NOMO-1 (cell line): ENCODE measurements around the gene PIN1.
A peak's percentile ranks its signal among the peaks of the same experiment; 100 is the strongest.
"Not testable (repeated sequence)": the region's sequence is repeated elsewhere in the genome, so short reads cannot be mapped to it uniquely, and the experiment has no call there.

Source experiments
- DNase-seq, 2 experiments: peaks; one replicate each; lab custom pipeline; 2025; ENCODE audit not compliant: unreplicated experiment in 2 of 2; lab: John Stamatoyannopoulos, UW

The PIN1 gene

DNA sequence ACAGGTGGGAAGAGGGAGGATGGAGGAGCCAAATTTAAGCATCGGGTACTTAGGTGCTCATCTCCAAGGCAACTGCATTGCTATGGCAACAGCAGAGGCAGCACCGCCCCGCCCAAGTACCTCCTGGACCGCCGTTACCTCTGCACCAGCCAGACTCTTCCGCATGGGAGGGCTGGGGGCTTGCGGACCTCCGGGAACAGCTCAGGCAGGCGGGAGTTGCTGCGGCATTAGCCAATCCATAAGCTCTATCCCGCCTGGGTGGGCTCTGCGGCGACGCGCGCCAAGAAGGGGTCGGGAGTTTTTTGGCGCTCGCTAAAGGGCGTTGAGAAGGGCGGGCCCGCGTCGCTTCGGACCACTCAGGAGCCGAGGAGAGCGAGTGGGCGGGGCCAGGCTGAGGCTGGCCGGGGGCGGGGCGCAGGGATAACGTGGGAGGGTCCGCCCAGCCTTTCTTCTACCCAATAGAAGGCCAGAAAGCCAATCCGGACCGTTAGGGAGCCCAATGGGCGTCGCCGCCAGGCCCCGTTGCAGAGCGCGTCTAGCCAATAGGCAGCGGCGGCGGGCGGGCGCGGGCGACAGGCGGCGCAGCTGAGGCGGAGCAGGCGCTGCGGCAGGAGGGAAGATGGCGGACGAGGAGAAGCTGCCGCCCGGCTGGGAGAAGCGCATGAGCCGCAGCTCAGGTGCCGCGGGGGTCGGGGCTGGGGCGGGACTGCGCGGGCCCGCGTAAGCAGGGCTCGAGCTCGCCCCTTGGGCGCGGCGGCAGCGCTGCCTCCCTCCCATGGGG is at the start of gene PIN1:
Gene PIN1 (plus strand): TSS at position 593 of the 781 bp plus-strand sequence. CDS start 27 bp downstream, at position 620.
- peak; percentile 98 to 99 for DNase-seq

DNA sequence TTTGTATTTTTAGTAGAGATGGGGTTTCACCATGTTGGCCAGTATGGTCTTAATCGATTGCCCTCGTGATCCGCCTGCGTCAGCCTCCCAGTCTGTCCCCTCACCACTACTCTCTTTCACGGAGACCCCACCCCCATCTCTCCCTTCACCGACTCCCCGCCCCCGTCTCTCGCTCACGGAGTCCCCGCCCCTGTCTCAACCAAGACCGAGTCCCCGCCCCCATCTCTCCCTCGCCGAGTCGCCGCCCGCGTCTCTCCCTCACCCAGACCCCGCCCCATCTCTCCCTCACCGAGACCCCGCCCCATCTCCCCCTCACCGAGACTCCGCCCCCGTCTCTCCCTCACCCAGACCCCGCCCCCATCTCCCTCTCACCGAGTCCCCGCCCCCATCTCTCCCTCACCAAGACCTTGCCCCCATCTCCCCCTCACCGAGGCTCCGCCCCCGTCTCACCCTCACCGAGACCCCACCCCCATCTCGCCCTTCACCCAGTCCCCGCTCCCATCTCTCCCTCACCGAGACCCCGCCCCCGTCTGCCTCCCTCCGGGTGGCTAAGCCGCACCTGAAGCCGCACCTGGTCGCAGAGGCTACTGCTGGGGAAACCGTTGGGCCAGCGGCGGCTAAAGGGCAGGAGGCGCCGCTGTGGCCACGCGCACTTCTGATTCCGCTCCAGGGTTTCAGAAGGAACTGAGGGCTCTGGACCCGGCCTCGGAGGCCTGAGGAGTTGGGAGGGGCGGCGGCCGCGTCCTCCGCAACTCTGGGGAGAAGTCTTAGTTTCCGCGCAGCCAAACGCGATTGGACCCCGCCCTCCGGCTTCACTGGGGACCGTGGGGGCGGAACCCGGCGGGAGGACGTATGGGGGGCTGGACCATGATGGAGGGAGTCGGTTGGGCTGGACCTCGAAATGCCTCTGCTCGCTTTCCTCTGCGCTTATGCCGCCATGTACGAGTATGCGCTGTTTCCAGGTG is 49.5 kb upstream of the PIN1 start:
- DNase-seq = peak; percentile 91

DNA sequence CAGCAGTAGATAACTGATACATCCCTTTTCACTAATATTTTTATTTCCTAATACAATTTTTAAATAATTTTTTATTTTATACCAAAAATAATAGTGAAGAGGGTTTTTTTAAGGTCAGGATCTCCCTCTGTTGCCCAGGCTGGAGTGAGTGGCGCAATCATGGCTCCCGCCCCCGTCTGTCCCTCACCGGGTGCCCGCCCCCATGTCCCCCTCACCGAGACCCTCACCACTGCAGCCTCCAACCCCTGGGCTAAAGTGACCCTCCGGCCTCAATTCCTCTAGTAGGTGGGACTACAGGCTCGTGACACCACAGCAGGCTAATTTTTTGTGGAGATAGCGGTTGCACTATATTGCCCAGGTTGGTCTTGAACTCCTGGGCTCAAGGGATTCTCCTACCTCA is 48.8 kb upstream of the PIN1 start:
- DNase-seq = no peak

DNA sequence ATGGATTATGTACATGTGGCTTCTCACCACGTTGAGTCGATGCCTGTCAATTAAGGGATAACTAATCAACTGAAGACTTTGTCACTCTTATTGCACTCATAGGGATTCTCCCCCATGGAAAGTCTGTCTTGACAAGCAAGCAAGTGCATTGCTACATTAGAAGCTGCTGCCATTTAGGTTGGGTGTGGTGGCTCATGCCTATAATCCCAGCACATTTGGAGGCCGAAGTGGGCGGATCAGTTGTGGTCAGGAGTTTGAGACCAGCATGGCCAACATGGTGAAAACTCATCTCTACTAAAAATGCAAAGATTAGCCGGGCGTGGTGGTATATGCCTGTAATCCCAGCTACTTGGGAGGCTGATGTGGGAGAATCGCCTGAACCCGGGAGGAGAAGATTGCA is 48.3 kb upstream of the PIN1 start:
- DNase-seq = no peak

DNA sequence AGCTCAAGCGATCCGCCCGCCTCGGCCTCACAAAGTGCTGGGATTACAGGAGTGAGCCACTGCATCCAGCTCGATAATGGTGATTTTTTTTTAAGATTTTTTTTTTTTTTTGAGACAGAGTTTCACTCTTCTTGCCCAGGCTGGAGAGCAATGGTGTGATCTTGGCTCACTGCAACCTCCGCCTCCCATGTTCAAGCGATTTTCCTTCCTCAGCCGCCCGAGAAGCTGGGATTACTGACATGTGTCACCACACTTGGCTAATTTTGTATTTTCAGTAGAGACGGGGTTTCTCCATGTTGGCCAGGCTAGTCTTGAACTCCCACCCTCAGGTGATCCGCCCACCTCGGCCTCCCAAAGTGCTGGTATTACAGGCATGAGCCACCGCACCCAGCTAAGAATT is 46.5 kb upstream of the PIN1 start:
- not testable (repeated sequence) for DNase-seq

DNA sequence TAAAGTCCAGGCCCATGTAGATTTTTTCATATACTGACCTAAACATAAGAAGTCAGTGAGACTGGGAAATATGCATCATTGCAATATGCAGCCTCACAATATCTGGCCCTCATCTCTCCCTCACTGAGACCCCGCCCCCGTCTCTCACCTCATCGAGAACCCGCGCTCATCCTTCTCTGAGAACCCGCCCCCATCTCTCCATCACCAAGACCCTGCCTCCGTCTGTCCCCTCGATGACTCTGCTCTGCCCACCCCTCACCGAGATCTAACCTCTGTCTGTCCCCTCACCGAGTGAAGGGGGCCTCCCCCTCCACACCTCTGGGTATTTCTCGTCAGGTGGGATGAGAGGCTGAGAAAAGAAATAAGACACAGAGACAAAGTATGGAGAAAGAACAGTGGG is 46.1 kb upstream of the PIN1 start:
- DNase-seq = no peak

DNA sequence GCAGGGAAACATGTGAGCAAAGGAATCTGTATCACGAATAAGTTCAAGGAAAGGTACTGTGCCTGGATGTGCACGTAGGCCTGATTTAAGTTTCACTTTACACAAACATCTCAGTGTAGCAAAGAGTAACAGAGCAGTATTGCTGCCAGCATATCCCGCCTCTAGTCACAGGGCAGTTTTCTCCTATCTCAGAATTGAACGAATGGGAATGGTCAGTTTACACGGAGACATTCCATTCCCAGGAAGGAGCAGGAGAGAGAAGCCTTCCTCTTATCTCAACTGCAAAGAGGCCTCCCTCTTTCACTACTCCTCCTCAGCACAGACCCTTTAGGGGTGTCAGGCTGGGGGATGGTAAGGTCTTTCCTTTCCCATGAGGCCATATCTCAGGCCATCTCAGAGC is 45.5 kb upstream of the PIN1 start:
- not testable (repeated sequence) for DNase-seq

DNA sequence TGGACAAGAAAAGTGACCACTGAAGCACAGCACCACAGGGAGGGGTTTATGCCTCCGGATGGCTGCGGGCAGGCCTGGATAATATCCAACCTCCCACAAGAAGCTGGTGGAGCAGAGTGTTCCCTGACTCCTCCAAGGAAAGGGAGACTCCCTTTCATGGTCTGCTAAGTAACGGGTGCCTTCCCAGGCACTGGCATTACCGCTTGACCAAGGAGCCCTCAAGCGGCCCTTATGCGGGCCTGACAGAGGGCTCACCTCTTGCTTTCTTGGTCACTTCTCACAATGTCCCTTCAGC is 44.1 kb upstream of the PIN1 start:
- not testable (repeated sequence) for DNase-seq

DNA sequence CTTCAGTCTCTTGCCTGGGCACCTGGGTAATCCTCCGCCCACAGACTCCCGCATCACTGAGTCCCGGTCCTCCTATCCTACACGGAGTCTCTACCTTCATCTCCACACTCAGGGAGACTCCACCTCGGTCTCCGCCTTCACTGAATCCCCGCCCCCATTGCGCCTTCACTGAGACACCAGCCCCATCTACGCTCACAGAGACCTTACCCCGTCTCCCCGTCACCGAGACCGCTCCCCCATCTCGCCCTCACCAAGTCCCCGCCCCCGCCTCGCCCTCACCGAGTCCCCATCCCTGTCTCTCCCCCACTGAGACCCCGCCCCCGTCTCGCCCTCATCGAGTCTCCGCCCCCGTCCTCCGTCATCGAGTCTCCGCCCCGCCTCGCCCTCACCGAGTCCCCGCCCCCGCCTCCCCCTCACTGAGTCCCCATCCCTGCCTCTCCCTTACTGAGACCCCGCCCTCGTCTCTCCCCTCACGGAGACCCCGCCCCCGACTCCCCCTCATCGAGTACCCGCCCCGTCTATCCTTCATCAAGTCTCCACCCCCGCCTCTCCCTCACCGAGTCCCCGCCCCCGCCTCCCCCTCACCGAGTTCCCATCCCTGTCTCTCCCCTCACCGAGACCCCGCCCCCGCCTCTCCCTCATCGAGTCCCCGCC is 43.4 kb upstream of the PIN1 start:
- DNase-seq = peak; percentile 64 to 81

DNA sequence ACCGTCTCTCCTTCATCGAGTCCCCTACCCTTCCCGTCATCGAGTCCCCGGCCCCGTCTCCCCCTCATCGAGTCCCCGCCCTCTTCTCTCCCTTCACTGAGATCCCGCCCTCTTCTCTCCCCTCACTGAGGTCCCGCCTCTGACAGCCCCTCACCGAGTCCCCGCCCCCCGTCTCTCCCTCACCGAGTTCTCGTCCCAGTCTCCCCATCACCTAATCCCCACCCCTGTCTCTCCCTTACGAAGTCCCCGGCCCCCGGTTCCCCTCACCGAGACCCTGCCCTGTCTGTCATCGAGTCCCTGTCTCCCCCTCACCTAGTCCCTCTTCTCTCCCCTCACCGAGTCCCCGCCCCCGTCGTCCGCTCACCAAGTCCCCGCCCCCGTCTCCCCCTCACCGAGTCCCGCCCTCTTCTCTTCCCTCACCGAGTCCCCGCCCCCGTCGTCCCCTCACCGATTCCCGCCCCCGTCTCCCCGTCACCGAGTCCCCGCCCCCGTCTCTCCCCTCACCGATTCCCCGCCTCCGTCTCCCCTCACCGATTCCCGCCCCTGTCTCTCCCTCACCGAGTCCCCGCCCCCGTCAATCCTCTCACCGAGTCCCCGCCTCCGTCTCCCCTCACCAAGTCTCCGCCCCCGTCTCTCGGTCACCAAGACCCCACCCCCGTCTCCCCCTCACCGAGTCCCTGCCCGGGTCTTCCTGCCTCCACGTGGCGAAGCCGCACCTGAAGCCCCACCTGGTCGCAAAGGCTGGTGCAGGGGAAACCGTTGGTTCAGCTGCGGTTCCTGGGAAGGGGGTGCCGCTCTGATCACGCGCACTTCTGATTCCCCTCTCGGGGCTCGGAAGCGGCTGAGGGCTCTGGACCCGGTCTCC is 42.7 kb upstream of the PIN1 start:
- DNase-seq = peak; percentile 68 to 84

DNA sequence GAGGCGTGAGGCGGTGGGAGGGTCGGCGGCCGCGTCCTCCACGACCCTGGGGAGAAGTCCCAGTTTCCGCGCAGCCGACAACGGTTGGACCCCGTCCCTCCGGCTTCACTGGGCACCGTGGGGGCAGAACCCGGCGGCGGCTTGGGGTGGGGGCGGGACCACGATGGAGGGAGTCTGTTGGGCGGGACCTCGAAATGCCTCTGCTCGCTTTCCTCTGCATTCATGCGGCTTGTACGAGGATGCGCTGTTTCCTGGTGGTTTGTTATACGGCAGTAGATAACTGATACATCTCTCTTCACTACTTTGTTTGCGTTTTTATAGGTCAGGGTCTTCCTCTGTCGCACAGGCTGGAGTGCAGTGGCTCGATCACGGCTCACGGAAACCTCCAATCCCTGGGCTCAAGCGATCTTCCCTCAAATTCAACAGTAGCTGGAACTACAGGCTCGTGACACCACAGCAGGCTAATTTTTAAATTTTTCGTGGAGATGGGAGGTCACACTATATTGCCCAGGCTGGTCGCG is 42.0 kb upstream of the PIN1 start:
- no peak for DNase-seq

DNA sequence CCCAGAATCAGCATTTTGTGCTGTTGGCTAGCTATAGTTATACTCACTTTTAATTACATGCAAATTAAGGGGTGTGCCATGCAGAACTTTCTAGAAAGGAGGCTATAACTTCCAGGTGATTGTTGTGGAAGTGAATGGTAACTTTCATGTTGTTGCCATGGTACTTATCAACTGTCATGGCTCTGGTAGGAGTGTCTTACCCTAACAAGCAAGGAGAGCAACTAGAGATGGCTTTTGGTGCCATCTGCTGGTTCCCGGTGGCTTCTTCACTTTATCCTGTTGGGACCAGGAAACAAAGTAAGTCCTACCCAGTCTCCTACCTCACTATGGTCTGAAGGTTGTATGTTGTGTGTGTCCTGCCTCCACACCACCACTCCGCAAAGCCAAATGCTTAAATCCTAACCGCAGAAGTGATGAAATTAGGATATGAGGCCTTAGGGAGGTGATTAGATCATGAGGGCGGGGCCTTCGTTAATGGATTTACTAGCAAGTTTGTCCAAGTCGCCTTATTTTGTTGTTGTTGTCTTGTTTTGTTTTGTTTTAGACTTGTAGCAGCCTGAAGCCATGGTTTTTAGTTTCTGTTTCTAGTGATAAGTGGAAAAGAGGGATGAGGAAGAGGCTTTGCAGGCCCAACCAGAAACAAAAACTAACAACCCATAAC is 38.9 kb upstream of the PIN1 start:
- DNase-seq = peak; percentile 59 to 91

DNA sequence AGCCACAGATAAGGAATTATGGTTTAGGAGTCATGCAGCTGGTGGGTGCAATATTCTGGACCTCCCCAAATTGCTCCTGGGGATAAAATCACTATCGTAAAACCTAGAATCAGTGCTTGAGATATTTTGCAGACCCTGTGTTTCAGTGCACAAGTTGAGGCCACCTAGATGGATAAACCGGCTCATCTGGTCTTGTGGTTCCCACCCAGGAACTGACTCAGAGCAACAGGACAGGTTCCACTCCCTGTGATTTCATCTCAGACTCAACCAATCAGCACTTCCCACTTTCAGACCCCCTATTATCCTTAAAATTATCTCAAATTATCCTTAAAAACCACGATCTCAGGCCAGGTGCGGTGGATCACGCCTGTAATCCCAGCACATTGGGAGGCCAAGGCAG is 37.2 kb upstream of the PIN1 start:
- DNase-seq = no peak

DNA sequence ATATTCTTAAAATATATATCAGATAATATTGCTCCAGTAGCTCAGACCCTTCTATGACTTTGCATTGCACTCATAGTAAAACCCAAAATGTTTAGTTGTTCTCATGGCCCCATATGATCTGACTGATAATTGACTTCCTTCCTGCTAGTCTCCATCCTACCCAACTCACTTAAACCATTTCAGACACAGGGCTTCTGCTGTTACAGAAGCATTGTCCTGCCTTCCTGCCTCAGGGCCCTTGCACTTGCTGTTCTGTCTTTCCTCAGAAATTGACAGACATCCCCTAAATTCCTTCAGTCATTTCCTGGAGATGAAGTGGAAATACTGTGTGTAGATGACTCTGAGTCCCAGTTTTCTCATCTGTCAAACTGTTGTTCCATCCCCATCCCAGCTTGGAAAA is 36.0 kb upstream of the PIN1 start:
- no peak for DNase-seq

DNA sequence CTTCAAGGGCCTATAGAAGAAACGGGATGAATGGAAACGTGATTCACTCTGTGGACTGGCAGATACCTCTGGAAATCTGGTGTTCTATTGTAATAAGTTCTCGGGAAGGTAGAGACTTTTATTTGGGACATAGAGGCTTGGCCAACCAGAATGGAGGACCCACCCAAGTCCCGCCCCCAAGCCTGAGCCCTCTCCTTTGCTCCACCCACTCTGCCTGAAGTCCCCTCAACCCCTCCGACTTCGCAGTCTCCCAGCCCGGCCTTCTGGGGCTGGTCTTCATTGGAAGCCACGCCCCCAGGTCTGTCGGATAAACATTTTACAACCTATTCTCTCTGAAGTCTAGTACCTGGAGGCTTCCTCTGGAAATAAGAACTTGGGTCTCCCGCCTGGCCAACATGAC is 33.1 kb upstream of the PIN1 start:
- no peak for DNase-seq

DNA sequence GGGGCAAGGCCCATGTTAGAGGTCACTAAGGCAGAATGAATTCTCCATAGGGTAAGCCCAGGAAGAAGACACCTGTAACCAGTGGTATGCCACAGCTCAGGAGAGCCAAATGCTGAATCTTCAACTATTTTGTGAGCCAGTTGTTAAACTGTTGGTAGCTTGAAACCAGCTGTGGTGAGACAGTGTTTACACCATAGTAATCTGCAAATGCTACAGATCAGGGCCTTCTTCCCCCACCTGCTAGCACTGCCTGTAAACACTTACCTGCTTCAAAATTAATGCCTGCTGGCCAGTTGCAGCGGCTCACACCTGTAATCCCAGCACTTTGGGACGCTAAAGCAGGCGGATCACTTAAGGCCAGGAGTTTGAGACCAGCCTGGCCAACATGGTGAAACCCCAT is 28.3 kb upstream of the PIN1 start:
- DNase-seq = no peak

DNA sequence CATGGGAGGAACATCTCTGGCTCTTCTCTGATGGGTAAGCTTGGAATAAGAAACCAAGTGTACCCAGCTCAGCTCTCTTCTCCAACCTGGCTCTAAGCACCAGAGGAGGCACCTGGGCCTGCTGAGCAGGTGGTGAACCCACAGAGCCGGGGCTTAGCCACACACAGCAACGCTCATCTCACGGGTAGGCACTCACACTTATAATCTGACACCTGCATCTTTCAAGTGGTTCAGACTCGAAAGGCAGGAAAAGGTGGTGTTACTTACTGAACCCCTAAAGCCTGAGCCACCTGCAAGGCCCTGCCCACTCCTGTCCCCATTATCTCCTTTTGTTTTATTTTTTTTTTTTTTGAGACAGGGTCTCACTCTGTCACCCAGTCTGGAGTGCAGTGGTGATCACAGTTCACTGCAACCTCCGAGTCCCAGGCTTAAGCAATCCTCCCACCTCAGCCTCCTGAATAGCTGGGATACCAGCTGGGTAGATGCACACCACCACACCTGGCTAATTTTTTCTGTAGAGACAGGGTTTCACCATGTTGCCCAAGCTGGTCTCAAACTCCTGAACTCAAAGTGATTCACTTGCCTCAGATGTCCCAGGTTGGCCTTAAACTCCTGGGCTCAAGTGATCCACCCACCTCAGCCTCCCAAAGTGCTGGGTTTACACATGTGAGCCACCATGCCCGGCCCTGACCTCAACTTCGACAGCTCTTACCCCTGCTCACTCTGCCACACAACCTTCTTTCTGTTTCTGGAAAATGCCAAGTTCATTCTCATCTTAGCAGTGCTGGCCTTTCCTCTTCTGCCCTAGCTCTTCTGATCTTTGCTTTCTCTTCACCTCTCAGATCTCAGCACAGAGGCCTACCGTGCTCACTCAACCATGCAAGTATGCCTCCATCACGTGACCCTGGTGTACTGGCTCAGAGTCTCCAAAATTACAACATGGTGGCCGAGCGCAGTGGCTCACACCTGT is 26.0 kb upstream of the PIN1 start:
- DNase-seq = no peak

DNA sequence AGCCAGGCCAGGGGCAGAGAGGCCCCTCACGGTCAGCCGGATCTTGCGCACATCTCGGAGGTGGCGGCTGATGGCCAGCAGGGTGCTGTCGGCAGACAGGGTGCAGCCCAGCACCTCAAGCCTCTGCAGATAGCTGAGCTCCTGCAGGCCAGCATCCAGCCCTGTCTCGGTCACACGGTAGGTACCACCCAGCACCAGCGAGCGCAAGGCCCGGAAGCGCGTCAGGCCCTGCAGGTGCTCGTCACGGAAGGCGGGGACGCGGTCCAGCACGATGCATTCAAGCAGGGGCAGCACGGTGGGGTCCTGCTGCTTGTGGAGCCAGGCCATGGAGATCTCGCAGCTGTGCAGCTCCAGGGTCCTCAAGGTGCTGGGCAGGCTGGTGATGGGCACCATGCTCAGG is 24.0 kb upstream of the PIN1 start:
- no peak for DNase-seq
